Liver (tissue), 9 donors: ENCODE results near the gene MVP. TPM values are rescaled to one million over a fixed set of nuclear protein-coding genes. Genes with fewer than 3 reads are reported as not detected.
"Not testable (repeated sequence)": the region's sequence is repeated elsewhere in the genome, so short reads cannot be mapped to it uniquely, and the experiment has no call there.

ENCODE experiments used
- DNase-seq: peaks from one replicate; pipeline ENCODE4 v3.0.0-alpha.2; 2017; ENCODE audit warnings: low spot score
- H3K27ac ChIP-seq, 2 donors: one replicate each; pipeline ENCODE4 v1.7.0; 2013; ENCODE audit warnings: inconsistent platforms in 2 of 2, low read length in 2 of 2, control low read depth in 1 of 2, low read depth in 1 of 2, mild to moderate bottlenecking in 1 of 2
- H3K27me3 ChIP-seq, 4 donors: one replicate each; pipeline versions ENCODE4 v1.6.1 to v1.7.0; 2013; ENCODE audit warnings: low read length in 3 of 4, inconsistent platforms in 1 of 4, mild to moderate bottlenecking in 1 of 4, moderate library complexity in 1 of 4; ENCODE audit not compliant: control insufficient read depth in 4 of 4, insufficient read depth in 4 of 4
- H3K36me3 ChIP-seq, 4 donors: one replicate each; pipeline versions ENCODE4 v1.6.1 to v1.7.0; 2013; ENCODE audit warnings: low read length in 3 of 4, mild to moderate bottlenecking in 3 of 4, low read depth in 1 of 4, moderate library complexity in 1 of 4; ENCODE audit not compliant: control insufficient read depth in 4 of 4, insufficient read depth in 3 of 4
- H3K4me1 ChIP-seq, 4 donors: one replicate each; pipeline versions ENCODE4 v1.6.1 to v1.7.0; 2013; ENCODE audit warnings: low read length in 3 of 4, mild to moderate bottlenecking in 3 of 4, moderate library complexity in 1 of 4; ENCODE audit not compliant: control insufficient read depth in 4 of 4, insufficient read depth in 4 of 4
- H3K4me3 ChIP-seq, 3 donors: one replicate each; pipeline versions ENCODE4 v1.6.1 to v1.7.0; 2013; ENCODE audit warnings: low read length in 3 of 3, control low read depth in 1 of 3, low read depth in 1 of 3, mild to moderate bottlenecking in 1 of 3
- H3K9ac ChIP-seq, 2 donors: one replicate each; pipeline ENCODE4 v1.7.0; 2013; ENCODE audit warnings: low read length in 2 of 2, mild to moderate bottlenecking in 2 of 2, moderate library complexity in 2 of 2, control low read depth in 1 of 2, low read depth in 1 of 2
- H3K9me3 ChIP-seq, 4 donors: one replicate each; pipeline versions ENCODE4 v1.6.1 to v1.7.0; 2013; ENCODE audit warnings: low read length in 3 of 4; ENCODE audit not compliant: control insufficient read depth in 4 of 4
- ATF3 ChIP-seq: IDR thresholded peaks from 2 replicates; pipeline ENCODE4 v1.6.1; 2016; ENCODE audit warnings: antibody characterized with exemption
- CTCF ChIP-seq: fragments of 150-350 bp; IDR thresholded peaks from 2 replicates; pipeline ENCODE4 v1.5.1; 2017; ENCODE audit warnings: improper control_type of control experiment, low read depth, low read length; ENCODE audit not compliant: missing input control
- EGR1 ChIP-seq, 2 donors: IDR thresholded peaks; 2 replicates each; pipeline ENCODE4 v1.6.1; 2016 to 2018; ENCODE audit warnings: antibody characterized with exemption in 2 of 2, low read depth in 2 of 2
- FOXA2 ChIP-seq: IDR thresholded peaks from 2 replicates; pipeline ENCODE4 v1.6.1; 2016; ENCODE audit warnings: antibody characterized with exemption
- HNF4A ChIP-seq, 2 donors: conservative IDR thresholded peaks; 2 replicates each; pipeline ENCODE4 v1.6.1; 2016; ENCODE audit warnings: antibody characterized with exemption in 2 of 2, mild to moderate bottlenecking in 2 of 2
- JUND ChIP-seq, 2 donors: IDR thresholded peaks; 2 replicates each; pipeline ENCODE4 v1.6.1; 2016; ENCODE audit warnings: antibody characterized with exemption in 2 of 2
- MAX ChIP-seq: IDR thresholded peaks from 2 replicates; pipeline ENCODE4 v1.6.1; 2016; ENCODE audit warnings: antibody characterized with exemption
- NR2F2 ChIP-seq: IDR thresholded peaks from 2 replicates; pipeline ENCODE4 v1.6.1; 2016; ENCODE audit warnings: antibody characterized with exemption
- YY1 ChIP-seq: IDR thresholded peaks from 2 replicates; pipeline ENCODE4 v1.6.1; 2016; ENCODE audit warnings: antibody characterized with exemption, mild to moderate bottlenecking
- WGBS: extraction: QIAGEN DNeasy Blood & Tissue Kit; methylation state at CpG from one replicate; pipeline ENCODE4 v1.1.7; 2013; 5-methylcytosine and 5-hydroxymethylcytosine counted together
- polyA plus RNA-seq, 2 donors: library from polyadenylated mRNA; stranded (reverse) in 1 of 2; unstranded in 1 of 2; fragments of 200-250 nt in 1 of 2; fragments of >200 nt in 1 of 2; fragmentation: Nextera tagmentation in 1 of 2; extraction: Ambion mirVana in 1 of 2; gene quantifications; one replicate each; pipeline versions ENCODE4 v1.2.1 to v1.2.3, GENCODE V29; 2013 to 2015
- total RNA-seq, 2 donors: library from RNA; depleted of rRNA; stranded (reverse); fragments of >200 nt; gene quantifications; one replicate each; pipeline ENCODE4 v1.2.3, GENCODE V29; 2014
- donor health status: healthy.
- donor health status: healthy.
- donor health status: healthy.
- donor health status: healthy.
- donor health status: healthy.

MVP gene
- total and polyA plus RNA-seq, 4 donors: 30.7 to 78.4 (median 50.7) TPM

- TF ChIP-seq CTCF: no peak
Observed at GRCh38 chr16:29830774-29831173, 10.5 kb downstream of the MVP start (continued).

GRCh38 chr16:29831490-29831889 lies 11.2 kb downstream of the MVP start:
- Histone ChIP-seq H3K9me3 (no peaks in the 10 kb centered on the region), H3K36me3 (peaks cover 8 to 27% (median 14%) of the 10 kb centered on the region in 4 donors), H3K27ac (no peak overlapping the region), H3K4me3 (no peak overlapping the region), H3K4me1 (peaks cover 4 to 20% (median 11%) of the 10 kb centered on the region in 4 donors), H3K27me3 (no peaks in the 10 kb centered on the region), H3K9ac (no peak overlapping the region)
- DNase-seq: no peak
- WGBS: 57% methylated on average over 2 of the region's 2 CpGs
- TF ChIP-seq JUND (IDR thresholded peaks at IDR 0.05): no peak
- no peak for TF ChIP-seq ATF3

- peaks cover 4 to 18% (median 11%) of the 10 kb centered on the region in 4 donors for H3K4me1 ChIP-seq
- not testable (repeated sequence) for H3K27ac ChIP-seq, H3K9me3 ChIP-seq, H3K4me3 ChIP-seq, DNase-seq, H3K9ac ChIP-seq, H3K27me3 ChIP-seq
- H3K36me3 ChIP-seq: peaks cover 12 to 41% (median 19%) of the 10 kb centered on the region in 4 donors
- 94% methylated on average over 4 of the region's 4 CpGs for WGBS
Observed at GRCh38 chr16:29833219-29833618, 13.0 kb downstream of the MVP start.

GRCh38 chr16:29834079-29834478 lies 13.8 kb downstream of the MVP start:
- Histone ChIP-seq H3K9me3 (no peaks in the 10 kb centered on the region), H3K4me1 (peaks cover 4 to 17% (median 10%) of the 10 kb centered on the region in 4 donors), H3K27ac (no peak overlapping the region), H3K36me3 (peaks cover 12 to 46% (median 19%) of the 10 kb centered on the region in 4 donors), H3K9ac (no peak overlapping the region), H3K4me3 (no peak overlapping the region), H3K27me3 (no peaks in the 10 kb centered on the region)
- no peak for TF ChIP-seq MAX
- no peak for TF ChIP-seq NR2F2
- no peak for TF ChIP-seq HNF4A (conservative IDR thresholded peaks at IDR 0.05)
- no peak for TF ChIP-seq FOXA2
- TF ChIP-seq YY1: no peak
- no peak for TF ChIP-seq CTCF
- no peak for TF ChIP-seq EGR1 (IDR thresholded peaks at IDR 0.05; ENCODE audit: low read depth in 2 of 2)
- no peak for DNase-seq
- WGBS: 95% methylated on average over 5 of the region's 5 CpGs
